CD4-positive, alpha-beta T cell treated with Interleukin-4 for 1 hour (primary cell): Measurements from ENCODE around the gene FMN2.
"Not testable (repeated sequence)": the region's sequence is repeated elsewhere in the genome, so short reads cannot be mapped to it uniquely, and the experiment has no call there.

ENCODE experiments used
- DNase-seq, 2 donors: peaks; one replicate each; pipeline ENCODE4 v3.0.0-alpha.2; 2020 to 2022

Gene FMN2

GRCh38 chr1:240320659-240321058 lies 229.0 kb downstream of the FMN2 start:
- DNase-seq: no peak

GRCh38 chr1:240322943-240323342 lies 231.3 kb downstream of the FMN2 start:
- no peak for DNase-seq

GRCh38 chr1:240328382-240328781 lies 236.7 kb downstream of the FMN2 start:
- not testable (repeated sequence) for DNase-seq

- DNase-seq: no peak
Measured at GRCh38 chr1:240329443-240329842, 237.8 kb downstream of the FMN2 start.

- no peak for DNase-seq
Measured at GRCh38 chr1:240332672-240333071, 241.0 kb downstream of the FMN2 start.

- no peak for DNase-seq
Measured at GRCh38 chr1:240337781-240338180, 246.1 kb downstream of the FMN2 start.

GRCh38 chr1:240338837-240339236 lies 247.2 kb downstream of the FMN2 start:
- DNase-seq: no peak

GRCh38 chr1:240341365-240342250 lies 249.9 kb downstream of the FMN2 start:
- DNase-seq: no peak

- no peak for DNase-seq
Measured at GRCh38 chr1:240342251-240342625, 250.6 kb downstream of the FMN2 start.

GRCh38 chr1:240343045-240343444 lies 251.4 kb downstream of the FMN2 start:
- no peak for DNase-seq

- DNase-seq: no peak
Measured at GRCh38 chr1:240343966-240344365, 252.3 kb downstream of the FMN2 start.

- DNase-seq: no peak
Measured at GRCh38 chr1:240344918-240345317, 253.2 kb downstream of the FMN2 start.

GRCh38 chr1:240349695-240350094 lies 258.0 kb downstream of the FMN2 start:
- DNase-seq: no peak

- DNase-seq: no peak
Measured at GRCh38 chr1:240350910-240351331, 259.2 kb downstream of the FMN2 start.

- DNase-seq: no peak
Measured at GRCh38 chr1:240351690-240352089, 260.0 kb downstream of the FMN2 start.

GRCh38 chr1:240352769-240353168 lies 261.1 kb downstream of the FMN2 start:
- DNase-seq: no peak

- no peak for DNase-seq
Measured at GRCh38 chr1:240356568-240356967, 264.9 kb downstream of the FMN2 start.

- no peak for DNase-seq
Measured at GRCh38 chr1:240362046-240362445, 270.4 kb downstream of the FMN2 start.

- DNase-seq: no peak
Measured at GRCh38 chr1:240362826-240363225, 271.1 kb downstream of the FMN2 start.

- no peak for DNase-seq
Measured at GRCh38 chr1:240363315-240363714, 271.6 kb downstream of the FMN2 start.

- no peak for DNase-seq
Measured at GRCh38 chr1:240363914-240364313, 272.2 kb downstream of the FMN2 start.

GRCh38 chr1:240366636-240367035 lies 275.0 kb downstream of the FMN2 start:
- DNase-seq: no peak

- DNase-seq: no peak
Measured at GRCh38 chr1:240385551-240385950, 293.9 kb downstream of the FMN2 start.

GRCh38 chr1:240385985-240386978 lies 294.6 kb downstream of the FMN2 start:
- no peak for DNase-seq
